ENCODE data around the gene BCAT1. TPM values are rescaled to one million over a fixed set of nuclear protein-coding genes. Genes with fewer than 3 reads are reported as not detected.

The BCAT1 gene
- total and polyA plus RNA-seq, 2 experiments from 2014 or later: 53.6 to 181 TPM

DNA sequence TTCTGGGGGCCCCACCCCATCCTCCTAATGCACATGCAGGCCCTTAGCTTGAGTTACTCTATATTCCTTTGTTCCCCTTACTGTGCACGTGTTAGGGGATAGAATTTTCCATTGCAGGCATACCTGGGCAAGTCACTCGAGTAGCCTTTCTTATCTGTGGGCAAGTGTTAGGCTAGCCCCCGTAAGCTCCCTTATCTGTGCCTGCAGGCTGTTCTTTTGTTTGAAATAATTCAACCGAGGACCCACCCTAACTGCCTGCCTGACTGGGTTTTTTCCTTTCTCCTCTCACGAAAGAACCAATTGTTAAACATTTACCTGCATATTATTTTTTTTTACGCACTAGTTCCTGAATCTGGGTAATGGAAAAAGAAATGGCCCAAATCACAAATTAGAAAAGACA lies 21.3 kb upstream of the BCAT1 start (continued):
- TF ChIP-seq, protein P1, sequence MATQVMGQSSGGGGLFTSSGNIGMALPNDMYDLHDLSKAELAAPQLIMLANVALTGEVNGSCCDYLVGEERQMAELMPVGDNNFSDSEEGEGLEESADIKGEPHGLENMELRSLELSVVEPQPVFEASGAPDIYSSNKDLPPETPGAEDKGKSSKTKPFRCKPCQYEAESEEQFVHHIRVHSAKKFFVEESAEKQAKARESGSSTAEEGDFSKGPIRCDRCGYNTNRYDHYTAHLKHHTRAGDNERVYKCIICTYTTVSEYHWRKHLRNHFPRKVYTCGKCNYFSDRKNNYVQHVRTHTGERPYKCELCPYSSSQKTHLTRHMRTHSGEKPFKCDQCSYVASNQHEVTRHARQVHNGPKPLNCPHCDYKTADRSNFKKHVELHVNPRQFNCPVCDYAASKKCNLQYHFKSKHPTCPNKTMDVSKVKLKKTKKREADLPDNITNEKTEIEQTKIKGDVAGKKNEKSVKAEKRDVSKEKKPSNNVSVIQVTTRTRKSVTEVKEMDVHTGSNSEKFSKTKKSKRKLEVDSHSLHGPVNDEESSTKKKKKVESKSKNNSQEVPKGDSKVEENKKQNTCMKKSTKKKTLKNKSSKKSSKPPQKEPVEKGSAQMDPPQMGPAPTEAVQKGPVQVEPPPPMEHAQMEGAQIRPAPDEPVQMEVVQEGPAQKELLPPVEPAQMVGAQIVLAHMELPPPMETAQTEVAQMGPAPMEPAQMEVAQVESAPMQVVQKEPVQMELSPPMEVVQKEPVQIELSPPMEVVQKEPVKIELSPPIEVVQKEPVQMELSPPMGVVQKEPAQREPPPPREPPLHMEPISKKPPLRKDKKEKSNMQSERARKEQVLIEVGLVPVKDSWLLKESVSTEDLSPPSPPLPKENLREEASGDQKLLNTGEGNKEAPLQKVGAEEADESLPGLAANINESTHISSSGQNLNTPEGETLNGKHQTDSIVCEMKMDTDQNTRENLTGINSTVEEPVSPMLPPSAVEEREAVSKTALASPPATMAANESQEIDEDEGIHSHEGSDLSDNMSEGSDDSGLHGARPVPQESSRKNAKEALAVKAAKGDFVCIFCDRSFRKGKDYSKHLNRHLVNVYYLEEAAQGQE (IDR thresholded peaks at IDR 0.05; ENCODE audit: unreplicated experiment): no peak
- TF ChIP-seq STAT1 (IDR thresholded peaks at IDR 0.05; ENCODE audit: unreplicated experiment): no peak
- no peak for TF ChIP-seq POLR2AphosphoS5 (IDR thresholded peaks at IDR 0.05; ENCODE audit: low read depth)
- no peak for TF ChIP-seq EZH2phosphoT487 (IDR thresholded peaks at IDR 0.05; ENCODE audit: unreplicated experiment)

DNA sequence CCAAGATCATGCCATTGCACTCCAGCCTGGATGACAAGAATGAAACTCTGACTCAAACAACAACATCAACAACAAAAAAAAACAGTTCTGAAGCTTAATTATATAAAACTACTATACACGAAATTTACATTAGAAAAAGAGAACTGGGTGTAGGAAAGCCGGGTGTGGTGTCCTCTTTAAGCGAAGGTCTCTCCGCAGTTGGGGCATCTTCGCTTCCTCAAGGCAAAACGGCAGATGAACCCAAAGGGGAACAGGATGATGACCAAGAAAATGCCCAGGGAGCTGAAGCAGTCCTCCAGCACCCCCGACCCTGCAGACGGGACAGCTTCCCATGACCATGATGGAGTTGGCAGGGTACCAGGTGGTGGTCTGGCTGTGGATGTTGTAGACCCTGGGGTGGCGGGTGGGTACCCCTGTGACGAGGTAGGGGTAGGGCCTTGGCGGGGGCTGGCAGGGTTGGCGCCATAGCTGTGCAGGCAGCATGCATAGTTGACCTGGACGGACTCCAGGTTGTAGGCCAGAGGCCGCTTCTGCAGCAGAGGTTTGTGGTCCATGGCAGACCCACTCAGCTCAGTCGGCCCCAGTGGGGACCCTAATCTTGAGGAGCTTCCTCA lies 18.2 kb upstream of the BCAT1 start:
- H3K9me2 ChIP-seq (ENCODE audit: insufficient read depth): no peaks in the 10 kb centered on the region; the same call in 1 of the 2 replicates
- H3K36me3 Mint-ChIP-seq (ENCODE audit: low read depth): peaks cover 8% of the 10 kb centered on the region; the same call in 1 of the 3 replicates
- no peaks in the 10 kb centered on the region for H3K79me2 ChIP-seq (replicated peaks; ENCODE audit: insufficient read depth)
- 0 out of 2 replicates have a peak, but pooled peaks cover 4% of the 10 kb centered on the region for H3K4me1 ChIP-seq (ENCODE audit: insufficient read depth)
- H3K4me3 ChIP-seq: no peak overlapping the region
- no peaks in the 10 kb centered on the region for H4K20me1 ChIP-seq (replicated peaks; ENCODE audit: insufficient read depth)
- H3K27me3 ChIP-seq (ENCODE audit: insufficient read depth): no peaks in the 10 kb centered on the region
- ATAC-seq (no peak), DNase-seq (ENCODE audit: low spot score) (no peak)
- H3K4me1 Mint-ChIP-seq: peaks cover 8% of the 10 kb centered on the region; the same call in 2 of the 3 replicates
- no peaks in the 10 kb centered on the region for H3F3A ChIP-seq (replicated peaks; ENCODE audit: low read depth)
- no peak overlapping the region for H3K27ac Mint-ChIP-seq
- H3K4me3 Mint-ChIP-seq: no peak overlapping the region
- H3K9me3 Mint-ChIP-seq: peaks cover 26% of the 10 kb centered on the region
- H3K4me2 ChIP-seq: no peak overlapping the region
- no peak overlapping the region for H2AFZ ChIP-seq
- H3K27me3 Mint-ChIP-seq (ENCODE audit: insufficient read depth, low read depth, poor library complexity): no peaks in the 10 kb centered on the region
- H3K27ac ChIP-seq (ENCODE audit: low read depth): no peak overlapping the region
- H3K36me3 ChIP-seq (ENCODE audit: insufficient read depth): peaks cover 8% of the 10 kb centered on the region; the same call in 1 of the 2 replicates
- TF ChIP-seq EZH2 (IDR thresholded peaks at IDR 0.05; ENCODE audit: low read depth, unreplicated experiment): no peak
- TF ChIP-seq CREB1 (CRISPR knock-in tag; IDR thresholded peaks at IDR 0.05; ENCODE audit: low read depth): no peak
- TF ChIP-seq, protein P2, sequence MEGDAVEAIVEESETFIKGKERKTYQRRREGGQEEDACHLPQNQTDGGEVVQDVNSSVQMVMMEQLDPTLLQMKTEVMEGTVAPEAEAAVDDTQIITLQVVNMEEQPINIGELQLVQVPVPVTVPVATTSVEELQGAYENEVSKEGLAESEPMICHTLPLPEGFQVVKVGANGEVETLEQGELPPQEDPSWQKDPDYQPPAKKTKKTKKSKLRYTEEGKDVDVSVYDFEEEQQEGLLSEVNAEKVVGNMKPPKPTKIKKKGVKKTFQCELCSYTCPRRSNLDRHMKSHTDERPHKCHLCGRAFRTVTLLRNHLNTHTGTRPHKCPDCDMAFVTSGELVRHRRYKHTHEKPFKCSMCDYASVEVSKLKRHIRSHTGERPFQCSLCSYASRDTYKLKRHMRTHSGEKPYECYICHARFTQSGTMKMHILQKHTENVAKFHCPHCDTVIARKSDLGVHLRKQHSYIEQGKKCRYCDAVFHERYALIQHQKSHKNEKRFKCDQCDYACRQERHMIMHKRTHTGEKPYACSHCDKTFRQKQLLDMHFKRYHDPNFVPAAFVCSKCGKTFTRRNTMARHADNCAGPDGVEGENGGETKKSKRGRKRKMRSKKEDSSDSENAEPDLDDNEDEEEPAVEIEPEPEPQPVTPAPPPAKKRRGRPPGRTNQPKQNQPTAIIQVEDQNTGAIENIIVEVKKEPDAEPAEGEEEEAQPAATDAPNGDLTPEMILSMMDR (conservative IDR thresholded peaks at IDR 0.05; ENCODE audit: low read depth in 2 of 2): no peak
- TF ChIP-seq ZNF331 (CRISPR knock-in tag; IDR thresholded peaks at IDR 0.05; ENCODE audit: low read depth): no peak
- TF ChIP-seq, protein P3, sequence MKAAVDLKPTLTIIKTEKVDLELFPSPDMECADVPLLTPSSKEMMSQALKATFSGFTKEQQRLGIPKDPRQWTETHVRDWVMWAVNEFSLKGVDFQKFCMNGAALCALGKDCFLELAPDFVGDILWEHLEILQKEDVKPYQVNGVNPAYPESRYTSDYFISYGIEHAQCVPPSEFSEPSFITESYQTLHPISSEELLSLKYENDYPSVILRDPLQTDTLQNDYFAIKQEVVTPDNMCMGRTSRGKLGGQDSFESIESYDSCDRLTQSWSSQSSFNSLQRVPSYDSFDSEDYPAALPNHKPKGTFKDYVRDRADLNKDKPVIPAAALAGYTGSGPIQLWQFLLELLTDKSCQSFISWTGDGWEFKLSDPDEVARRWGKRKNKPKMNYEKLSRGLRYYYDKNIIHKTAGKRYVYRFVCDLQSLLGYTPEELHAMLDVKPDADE (IDR thresholded peaks at IDR 0.05): no peak
- no peak for TF ChIP-seq EZH2phosphoT487 (IDR thresholded peaks at IDR 0.05; ENCODE audit: unreplicated experiment)
- TF ChIP-seq, protein P4, sequence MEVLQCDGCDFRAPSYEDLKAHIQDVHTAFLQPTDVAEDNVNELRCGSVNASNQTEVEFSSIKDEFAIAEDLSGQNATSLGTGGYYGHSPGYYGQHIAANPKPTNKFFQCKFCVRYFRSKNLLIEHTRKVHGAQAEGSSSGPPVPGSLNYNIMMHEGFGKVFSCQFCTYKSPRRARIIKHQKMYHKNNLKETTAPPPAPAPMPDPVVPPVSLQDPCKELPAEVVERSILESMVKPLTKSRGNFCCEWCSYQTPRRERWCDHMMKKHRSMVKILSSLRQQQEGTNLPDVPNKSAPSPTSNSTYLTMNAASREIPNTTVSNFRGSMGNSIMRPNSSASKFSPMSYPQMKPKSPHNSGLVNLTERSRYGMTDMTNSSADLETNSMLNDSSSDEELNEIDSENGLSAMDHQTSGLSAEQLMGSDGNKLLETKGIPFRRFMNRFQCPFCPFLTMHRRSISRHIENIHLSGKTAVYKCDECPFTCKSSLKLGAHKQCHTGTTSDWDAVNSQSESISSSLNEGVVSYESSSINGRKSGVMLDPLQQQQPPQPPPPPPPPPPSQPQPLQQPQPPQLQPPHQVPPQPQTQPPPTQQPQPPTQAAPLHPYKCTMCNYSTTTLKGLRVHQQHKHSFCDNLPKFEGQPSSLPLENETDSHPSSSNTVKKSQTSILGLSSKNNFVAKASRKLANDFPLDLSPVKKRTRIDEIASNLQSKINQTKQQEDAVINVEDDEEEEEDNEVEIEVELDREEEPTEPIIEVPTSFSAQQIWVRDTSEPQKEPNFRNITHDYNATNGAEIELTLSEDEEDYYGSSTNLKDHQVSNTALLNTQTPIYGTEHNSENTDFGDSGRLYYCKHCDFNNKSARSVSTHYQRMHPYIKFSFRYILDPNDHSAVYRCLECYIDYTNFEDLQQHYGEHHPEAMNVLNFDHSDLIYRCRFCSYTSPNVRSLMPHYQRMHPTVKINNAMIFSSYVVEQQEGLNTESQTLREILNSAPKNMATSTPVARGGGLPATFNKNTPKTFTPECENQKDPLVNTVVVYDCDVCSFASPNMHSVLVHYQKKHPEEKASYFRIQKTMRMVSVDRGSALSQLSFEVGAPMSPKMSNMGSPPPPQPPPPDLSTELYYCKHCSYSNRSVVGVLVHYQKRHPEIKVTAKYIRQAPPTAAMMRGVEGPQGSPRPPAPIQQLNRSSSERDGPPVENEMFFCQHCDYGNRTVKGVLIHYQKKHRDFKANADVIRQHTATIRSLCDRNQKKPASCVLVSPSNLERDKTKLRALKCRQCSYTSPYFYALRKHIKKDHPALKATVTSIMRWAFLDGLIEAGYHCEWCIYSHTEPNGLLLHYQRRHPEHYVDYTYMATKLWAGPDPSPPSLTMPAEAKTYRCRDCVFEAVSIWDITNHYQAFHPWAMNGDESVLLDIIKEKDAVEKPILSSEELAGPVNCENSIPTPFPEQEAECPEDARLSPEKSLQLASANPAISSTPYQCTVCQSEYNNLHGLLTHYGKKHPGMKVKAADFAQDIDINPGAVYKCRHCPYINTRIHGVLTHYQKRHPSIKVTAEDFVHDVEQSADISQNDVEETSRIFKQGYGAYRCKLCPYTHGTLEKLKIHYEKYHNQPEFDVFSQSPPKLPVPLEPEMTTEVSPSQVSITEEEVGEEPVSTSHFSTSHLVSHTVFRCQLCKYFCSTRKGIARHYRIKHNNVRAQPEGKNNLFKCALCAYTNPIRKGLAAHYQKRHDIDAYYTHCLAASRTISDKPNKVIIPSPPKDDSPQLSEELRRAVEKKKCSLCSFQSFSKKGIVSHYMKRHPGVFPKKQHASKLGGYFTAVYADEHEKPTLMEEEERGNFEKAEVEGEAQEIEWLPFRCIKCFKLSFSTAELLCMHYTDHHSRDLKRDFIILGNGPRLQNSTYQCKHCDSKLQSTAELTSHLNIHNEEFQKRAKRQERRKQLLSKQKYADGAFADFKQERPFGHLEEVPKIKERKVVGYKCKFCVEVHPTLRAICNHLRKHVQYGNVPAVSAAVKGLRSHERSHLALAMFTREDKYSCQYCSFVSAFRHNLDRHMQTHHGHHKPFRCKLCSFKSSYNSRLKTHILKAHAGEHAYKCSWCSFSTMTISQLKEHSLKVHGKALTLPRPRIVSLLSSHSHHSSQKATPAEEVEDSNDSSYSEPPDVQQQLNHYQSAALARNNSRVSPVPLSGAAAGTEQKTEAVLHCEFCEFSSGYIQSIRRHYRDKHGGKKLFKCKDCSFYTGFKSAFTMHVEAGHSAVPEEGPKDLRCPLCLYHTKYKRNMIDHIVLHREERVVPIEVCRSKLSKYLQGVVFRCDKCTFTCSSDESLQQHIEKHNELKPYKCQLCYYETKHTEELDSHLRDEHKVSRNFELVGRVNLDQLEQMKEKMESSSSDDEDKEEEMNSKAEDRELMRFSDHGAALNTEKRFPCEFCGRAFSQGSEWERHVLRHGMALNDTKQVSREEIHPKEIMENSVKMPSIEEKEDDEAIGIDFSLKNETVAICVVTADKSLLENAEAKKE (CRISPR knock-in tag; IDR thresholded peaks at IDR 0.05): no peak
- no peak for TF ChIP-seq JUNB (IDR thresholded peaks at IDR 0.05; ENCODE audit: unreplicated experiment)
- no peak for TF ChIP-seq POLR2AphosphoS5 (IDR thresholded peaks at IDR 0.05; ENCODE audit: low read depth)
- no peak for TF ChIP-seq ZNF114 (CRISPR knock-in tag; IDR thresholded peaks at IDR 0.05)
- TF ChIP-seq STAT1 (IDR thresholded peaks at IDR 0.05; ENCODE audit: unreplicated experiment): no peak
